Measurements from ENCODE around the gene UBR3.

UBR3 gene, protein sequence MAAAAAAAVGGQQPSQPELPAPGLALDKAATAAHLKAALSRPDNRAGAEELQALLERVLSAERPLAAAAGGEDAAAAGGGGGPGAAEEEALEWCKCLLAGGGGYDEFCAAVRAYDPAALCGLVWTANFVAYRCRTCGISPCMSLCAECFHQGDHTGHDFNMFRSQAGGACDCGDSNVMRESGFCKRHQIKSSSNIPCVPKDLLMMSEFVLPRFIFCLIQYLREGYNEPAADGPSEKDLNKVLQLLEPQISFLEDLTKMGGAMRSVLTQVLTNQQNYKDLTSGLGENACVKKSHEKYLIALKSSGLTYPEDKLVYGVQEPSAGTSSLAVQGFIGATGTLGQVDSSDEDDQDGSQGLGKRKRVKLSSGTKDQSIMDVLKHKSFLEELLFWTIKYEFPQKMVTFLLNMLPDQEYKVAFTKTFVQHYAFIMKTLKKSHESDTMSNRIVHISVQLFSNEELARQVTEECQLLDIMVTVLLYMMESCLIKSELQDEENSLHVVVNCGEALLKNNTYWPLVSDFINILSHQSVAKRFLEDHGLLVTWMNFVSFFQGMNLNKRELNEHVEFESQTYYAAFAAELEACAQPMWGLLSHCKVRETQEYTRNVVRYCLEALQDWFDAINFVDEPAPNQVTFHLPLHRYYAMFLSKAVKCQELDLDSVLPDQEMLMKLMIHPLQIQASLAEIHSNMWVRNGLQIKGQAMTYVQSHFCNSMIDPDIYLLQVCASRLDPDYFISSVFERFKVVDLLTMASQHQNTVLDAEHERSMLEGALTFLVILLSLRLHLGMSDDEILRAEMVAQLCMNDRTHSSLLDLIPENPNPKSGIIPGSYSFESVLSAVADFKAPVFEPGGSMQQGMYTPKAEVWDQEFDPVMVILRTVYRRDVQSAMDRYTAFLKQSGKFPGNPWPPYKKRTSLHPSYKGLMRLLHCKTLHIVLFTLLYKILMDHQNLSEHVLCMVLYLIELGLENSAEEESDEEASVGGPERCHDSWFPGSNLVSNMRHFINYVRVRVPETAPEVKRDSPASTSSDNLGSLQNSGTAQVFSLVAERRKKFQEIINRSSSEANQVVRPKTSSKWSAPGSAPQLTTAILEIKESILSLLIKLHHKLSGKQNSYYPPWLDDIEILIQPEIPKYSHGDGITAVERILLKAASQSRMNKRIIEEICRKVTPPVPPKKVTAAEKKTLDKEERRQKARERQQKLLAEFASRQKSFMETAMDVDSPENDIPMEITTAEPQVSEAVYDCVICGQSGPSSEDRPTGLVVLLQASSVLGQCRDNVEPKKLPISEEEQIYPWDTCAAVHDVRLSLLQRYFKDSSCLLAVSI (N-terminal part only)

GRCh38 chr2:169827272-169828140, at the start of gene UBR3:
TSS of gene UBR3 (plus strand) at chr2:169827454. CDS start at chr2:169827508, 54 bp downstream.
- Histone ChIP-seq H3K27me3 (no peaks in the 10 kb centered on the region), H3K36me3 (no peaks in the 10 kb centered on the region), H3K9me3 (no peaks in the 10 kb centered on the region), H3K27ac (peak within 1 kb of the TSS; percentile 95), H3K4me3 (ENCODE audit: low read depth in 1 of 2, low read length in 1 of 2) (peak within 1 kb of the TSS; percentile 59 to 88), H3K4me1 (ENCODE audit: control insufficient read depth in 1 of 2, insufficient read depth in 1 of 2, low read depth in 1 of 2, low read length in 1 of 2) (peaks cover 30 to 33% of the 10 kb centered on the region in 2 experiments)
- peak; percentile 22 for TF ChIP-seq CTCF (IDR thresholded peaks at IDR 0.05)

- Histone ChIP-seq H3K4me3 (ENCODE audit: low read depth in 1 of 2, low read length in 1 of 2) (peak overlapping the region in 1 of 2 experiments; percentile 21), H3K27me3 (no peaks in the 10 kb centered on the region), H3K4me1 (ENCODE audit: control insufficient read depth in 1 of 2, insufficient read depth in 1 of 2, low read depth in 1 of 2, low read length in 1 of 2) (peaks cover 11 to 22% of the 10 kb centered on the region in 2 experiments), H3K36me3 (no peaks in the 10 kb centered on the region), H3K27ac (peak overlapping the region; percentile 62), H3K9me3 (no peaks in the 10 kb centered on the region)
- no peak for TF ChIP-seq CTCF (IDR thresholded peaks at IDR 0.05)
Measured at GRCh38 chr2:169778446-169778845, 48.8 kb upstream of the UBR3 start.

DNA sequence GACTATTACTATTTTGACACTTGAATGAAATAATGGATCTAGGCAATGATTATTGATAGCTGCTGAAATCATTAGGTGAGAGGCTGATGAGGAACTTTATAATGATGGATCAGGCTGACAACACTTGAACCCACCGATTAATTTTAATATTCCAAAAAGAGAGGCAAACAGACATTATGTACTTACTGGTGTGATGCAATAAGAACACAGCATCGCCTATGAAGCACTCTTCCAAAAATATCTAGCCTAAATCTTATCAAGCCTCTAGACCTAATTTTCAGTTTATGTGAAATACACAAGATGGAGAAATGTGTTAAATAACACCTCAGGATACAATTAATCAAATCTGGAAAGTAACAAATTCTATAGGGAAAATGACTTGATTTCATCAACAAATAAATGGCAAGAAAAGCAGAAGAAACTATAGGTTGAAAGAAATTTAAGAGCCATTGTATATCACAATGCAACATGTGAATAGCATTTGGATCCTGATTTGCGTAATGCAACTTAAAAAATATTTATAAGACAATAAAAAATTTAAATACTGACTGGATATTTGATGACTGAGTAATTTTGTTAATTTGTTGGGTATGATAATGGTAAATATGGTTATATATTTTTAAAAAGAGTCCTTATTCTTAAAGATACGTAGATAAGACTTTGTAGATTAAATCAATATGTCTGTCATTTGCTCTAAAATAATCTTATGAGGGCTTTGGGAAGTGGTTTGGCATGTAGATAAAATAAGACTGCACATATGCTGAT, 45.8 kb upstream of the UBR3 start:
- Histone ChIP-seq H3K9me3 (no peaks in the 10 kb centered on the region), H3K4me1 (ENCODE audit: control insufficient read depth in 1 of 2, insufficient read depth in 1 of 2, low read depth in 1 of 2, low read length in 1 of 2) (peaks cover 11 to 22% of the 10 kb centered on the region in 2 experiments), H3K27me3 (no peaks in the 10 kb centered on the region), H3K27ac (no peak overlapping the region), H3K4me3 (ENCODE audit: low read depth in 1 of 2, low read length in 1 of 2) (no peak overlapping the region), H3K36me3 (no peaks in the 10 kb centered on the region)
- TF ChIP-seq CTCF (IDR thresholded peaks at IDR 0.05): no peak

GRCh38 chr2:169782513-169782912, 44.7 kb upstream of the UBR3 start:
- no peak overlapping the region for H3K4me3 ChIP-seq (ENCODE audit: low read depth in 1 of 2, low read length in 1 of 2)

More at GRCh38 chr2:169782513-169782912, 44.7 kb upstream of the UBR3 start:
- Histone ChIP-seq H3K27me3 (no peaks in the 10 kb centered on the region), H3K9me3 (no peaks in the 10 kb centered on the region), H3K36me3 (no peaks in the 10 kb centered on the region), H3K27ac (no peak overlapping the region), H3K4me1 (ENCODE audit: control insufficient read depth in 1 of 2, insufficient read depth in 1 of 2, low read depth in 1 of 2, low read length in 1 of 2) (peaks cover 11 to 22% of the 10 kb centered on the region in 2 experiments)
- no peak for TF ChIP-seq CTCF (IDR thresholded peaks at IDR 0.05)

Data from neutrophil (primary cell).